ENCODE results near the gene MTX1. TPM values are rescaled to one million over a fixed set of nuclear protein-coding genes. Genes with fewer than 3 reads are reported as not detected.
A peak's percentile ranks its signal among the peaks of the same experiment; 100 is the strongest.
"Not testable (repeated sequence)": the region's sequence is repeated elsewhere in the genome, so short reads cannot be mapped to it uniquely, and the experiment has no call there.

Gene MTX1
- total RNA-seq, 1 donor from 2014 or later = 28.4 TPM

DNA sequence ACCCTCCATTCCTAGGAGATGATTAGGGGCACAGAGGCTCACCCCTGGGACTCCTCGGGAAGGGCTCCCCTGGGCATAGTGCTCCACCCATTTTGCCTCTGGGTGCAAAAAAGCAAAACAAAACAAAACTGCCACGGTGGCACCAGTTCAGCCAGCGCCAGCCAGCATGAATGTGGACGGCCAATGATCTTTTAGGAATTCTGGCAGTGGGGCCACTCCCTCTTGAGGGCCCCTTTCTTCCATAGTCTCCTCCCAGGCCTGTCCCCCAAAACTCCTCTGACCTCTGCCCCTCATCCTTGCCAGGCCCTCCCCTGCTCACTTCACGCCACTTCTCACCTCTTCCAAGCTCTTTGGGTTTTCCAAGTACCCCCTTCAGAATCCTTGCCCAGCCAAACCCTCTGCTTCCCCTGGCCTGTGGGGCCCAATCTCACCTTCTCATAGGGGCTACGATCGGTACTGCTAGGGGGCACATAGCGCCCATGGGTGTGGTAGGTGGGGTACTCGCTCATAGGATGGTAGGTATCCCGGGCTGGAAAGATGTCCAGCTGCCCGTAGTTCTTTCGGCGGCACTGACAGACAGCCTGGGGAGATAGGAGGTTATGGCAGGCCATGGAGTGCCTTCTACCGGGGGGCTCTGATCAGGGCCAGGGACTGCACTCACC, 21.6 kb upstream of the MTX1 start:
- peak; percentile 1 for ATAC-seq
- TF ChIP-seq, protein P1, sequence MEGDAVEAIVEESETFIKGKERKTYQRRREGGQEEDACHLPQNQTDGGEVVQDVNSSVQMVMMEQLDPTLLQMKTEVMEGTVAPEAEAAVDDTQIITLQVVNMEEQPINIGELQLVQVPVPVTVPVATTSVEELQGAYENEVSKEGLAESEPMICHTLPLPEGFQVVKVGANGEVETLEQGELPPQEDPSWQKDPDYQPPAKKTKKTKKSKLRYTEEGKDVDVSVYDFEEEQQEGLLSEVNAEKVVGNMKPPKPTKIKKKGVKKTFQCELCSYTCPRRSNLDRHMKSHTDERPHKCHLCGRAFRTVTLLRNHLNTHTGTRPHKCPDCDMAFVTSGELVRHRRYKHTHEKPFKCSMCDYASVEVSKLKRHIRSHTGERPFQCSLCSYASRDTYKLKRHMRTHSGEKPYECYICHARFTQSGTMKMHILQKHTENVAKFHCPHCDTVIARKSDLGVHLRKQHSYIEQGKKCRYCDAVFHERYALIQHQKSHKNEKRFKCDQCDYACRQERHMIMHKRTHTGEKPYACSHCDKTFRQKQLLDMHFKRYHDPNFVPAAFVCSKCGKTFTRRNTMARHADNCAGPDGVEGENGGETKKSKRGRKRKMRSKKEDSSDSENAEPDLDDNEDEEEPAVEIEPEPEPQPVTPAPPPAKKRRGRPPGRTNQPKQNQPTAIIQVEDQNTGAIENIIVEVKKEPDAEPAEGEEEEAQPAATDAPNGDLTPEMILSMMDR (IDR thresholded peaks at IDR 0.05) = no peak
- intact Hi-C loops (cut with DNase I) = no loop called here
- no peaks in the 10 kb centered on the region for H3K27me3 ChIP-seq
- H3K4me3 ChIP-seq = peak overlapping the region; percentile 36
- peaks cover 13% of the 10 kb centered on the region for H3K4me1 ChIP-seq
- H3K27ac ChIP-seq = peak overlapping the region; percentile 66
- H3K36me3 ChIP-seq = no peaks in the 10 kb centered on the region
- no peaks in the 10 kb centered on the region for H3K9me3 ChIP-seq
- DNase-seq = peak; percentile 64

DNA sequence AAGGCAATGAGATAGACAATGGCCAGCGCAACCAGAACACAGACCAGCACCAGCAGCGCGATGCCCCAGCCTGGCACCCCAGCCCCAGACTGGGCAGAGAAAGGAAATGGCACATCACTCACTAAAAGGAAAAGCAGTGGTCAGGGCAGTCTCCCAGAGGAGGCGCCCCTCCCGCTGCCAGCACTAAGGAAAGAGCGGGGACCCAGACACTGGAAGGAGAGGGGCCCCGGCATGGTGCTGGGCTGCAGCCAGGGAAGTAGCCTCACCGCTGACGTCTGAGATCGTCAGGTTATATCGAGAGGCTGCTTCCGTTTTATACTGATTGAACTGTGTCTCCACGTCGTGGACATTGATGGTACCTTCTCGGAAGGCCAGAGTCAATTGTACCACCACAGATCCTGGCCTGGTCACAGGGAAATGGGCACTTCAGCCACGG, 21.0 kb upstream of the MTX1 start:
- peak overlapping the region; percentile 66 for H3K27ac ChIP-seq
- peaks cover 13% of the 10 kb centered on the region for H3K4me1 ChIP-seq
- ATAC-seq (peak; percentile 2), DNase-seq (no peak)
- H3K27me3 ChIP-seq = no peaks in the 10 kb centered on the region
- TF ChIP-seq, protein P1 (IDR thresholded peaks at IDR 0.05) = no peak
- H3K4me3 ChIP-seq = peak overlapping the region; percentile 36
- no peaks in the 10 kb centered on the region for H3K36me3 ChIP-seq
- no peaks in the 10 kb centered on the region for H3K9me3 ChIP-seq
- intact Hi-C loops (cut with DNase I) = no loop called here

DNA sequence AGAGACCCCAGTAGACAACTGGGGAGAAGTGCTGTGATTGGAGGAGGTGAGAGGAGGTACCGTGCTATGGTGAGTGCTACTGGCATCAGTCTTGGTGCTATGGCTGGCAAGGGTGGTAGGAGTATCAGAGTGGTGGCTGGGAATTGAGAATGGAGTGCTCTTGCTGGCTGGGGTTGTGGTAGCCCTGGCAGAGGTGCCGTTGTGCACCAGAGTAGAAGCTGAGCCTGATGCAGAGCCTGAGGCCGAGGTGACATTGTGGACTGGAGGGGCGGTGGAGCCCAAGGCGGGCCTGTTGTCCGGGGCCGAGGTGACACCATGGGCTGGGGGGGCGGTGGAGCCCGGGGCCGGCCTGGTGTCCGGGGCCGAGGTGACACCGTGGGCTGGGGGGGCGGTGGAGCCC, 20.2 kb upstream of the MTX1 start:
- H3K27me3 ChIP-seq = no peaks in the 10 kb centered on the region
- H3K4me3 ChIP-seq = peak overlapping the region; percentile 36
- H3K27ac ChIP-seq = peak overlapping the region; percentile 66
- intact Hi-C loops (cut with DNase I) = no loop called here
- DNase-seq (no peak), ATAC-seq (no peak)
- peaks cover 18% of the 10 kb centered on the region for H3K4me1 ChIP-seq
- TF ChIP-seq, protein P1 (IDR thresholded peaks at IDR 0.05) = no peak
- H3K9me3 ChIP-seq = no peaks in the 10 kb centered on the region
- no peaks in the 10 kb centered on the region for H3K36me3 ChIP-seq

DNA sequence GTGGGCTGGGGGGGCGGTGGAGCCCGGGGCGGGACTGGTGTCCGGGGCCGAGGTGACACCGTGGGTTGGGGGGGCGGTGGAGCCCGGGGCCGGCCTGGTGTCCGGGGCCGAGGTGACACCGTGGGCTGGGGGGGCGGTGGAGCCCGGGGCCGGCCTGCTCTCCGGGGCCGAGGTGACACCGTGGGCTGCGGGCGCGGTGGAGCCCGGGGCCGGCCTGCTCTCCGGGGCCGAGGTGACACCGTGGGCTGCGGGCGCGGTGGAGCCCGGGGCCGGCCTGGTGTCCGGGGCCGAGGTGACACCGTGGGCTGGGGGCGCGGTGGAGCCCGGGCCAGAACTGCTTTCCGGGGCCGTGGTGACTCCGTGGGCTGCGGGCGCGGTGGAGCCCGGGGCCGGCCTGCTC, 18.6 kb upstream of the MTX1 start:
- H3K4me3 ChIP-seq; H3K36me3 ChIP-seq; H3K9me3 ChIP-seq; ATAC-seq; H3K27me3 ChIP-seq; H3K27ac ChIP-seq; intact Hi-C loops (cut with DNase I): not testable (repeated sequence)
- peak; percentile 66 for DNase-seq
- H3K4me1 ChIP-seq = peaks cover 18% of the 10 kb centered on the region

DNA sequence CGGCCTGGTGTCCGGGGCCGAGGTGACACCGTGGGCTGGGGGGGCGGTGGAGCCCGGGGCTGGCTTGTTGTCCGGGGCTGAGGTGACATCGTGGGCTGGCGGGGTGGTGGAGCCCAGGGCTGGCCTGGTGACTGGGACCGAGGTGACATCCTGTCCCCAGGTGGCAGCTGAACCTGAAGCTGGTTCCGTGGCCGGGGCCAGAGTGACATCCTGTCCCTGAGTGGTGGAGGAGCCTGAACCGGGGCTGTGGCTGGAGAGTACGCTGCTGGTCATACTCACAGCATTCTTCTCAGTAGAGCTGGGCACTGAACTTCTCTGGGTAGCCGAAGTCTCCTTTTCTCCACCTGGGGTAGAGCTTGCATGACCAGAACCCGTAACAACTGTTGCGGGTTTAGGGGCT, 16.6 kb upstream of the MTX1 start:
- TF ChIP-seq, protein P1 (IDR thresholded peaks at IDR 0.05) = no peak
- intact Hi-C loops (cut with DNase I) = no loop called here
- no peaks in the 10 kb centered on the region for H3K27me3 ChIP-seq
- H3K4me1 ChIP-seq = peaks cover 8% of the 10 kb centered on the region
- peak overlapping the region; percentile 52 for H3K4me3 ChIP-seq
- H3K27ac ChIP-seq = peak overlapping the region; percentile 88
- no peaks in the 10 kb centered on the region for H3K9me3 ChIP-seq
- DNase-seq = no peak
- ATAC-seq = no peak
- no peaks in the 10 kb centered on the region for H3K36me3 ChIP-seq

DNA sequence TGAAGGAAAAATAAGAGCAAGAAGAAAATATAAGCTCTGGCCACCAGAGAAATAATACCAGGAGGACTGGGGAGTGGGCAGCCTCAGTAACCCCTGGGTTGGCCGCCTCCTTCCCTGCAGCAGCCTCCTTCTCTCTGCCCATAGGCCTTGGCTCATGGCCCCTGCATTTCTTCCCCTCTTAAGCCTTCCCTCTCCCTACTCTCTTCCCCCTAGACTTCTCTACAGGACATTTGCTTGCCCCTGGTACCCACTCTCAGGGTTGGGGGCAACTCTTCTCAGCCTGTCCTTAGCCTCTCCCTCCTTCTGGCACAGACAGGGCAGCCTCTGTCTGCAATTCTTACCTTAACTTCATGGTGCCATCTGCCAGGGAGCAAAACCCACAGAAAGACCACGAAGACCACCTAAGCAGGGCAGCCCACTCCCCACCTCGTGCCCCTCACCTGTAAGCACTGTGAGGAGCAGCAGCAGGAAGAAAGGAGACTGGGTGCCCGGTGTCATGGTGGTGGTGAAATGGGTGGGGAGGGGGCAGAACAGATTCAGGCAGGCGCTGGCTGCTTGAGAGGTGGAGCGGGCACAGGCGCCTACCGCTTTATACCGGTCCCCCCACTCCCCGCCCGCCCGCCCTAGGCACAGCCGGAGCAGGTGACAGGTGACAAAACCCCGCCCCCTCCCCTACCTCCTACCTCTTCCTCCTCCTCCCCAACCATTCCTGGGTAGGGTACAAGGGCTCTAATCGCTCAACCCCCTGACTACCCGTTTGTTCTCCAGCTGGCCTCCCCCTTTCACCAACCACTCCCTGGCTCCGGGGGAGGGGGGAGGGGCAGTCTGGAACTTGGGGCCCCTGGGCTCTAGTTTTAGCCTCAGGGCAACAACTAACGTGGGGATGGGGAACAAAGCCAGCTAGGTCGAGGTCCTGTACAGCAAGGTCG, 15.9 kb upstream of the MTX1 start:
- TF ChIP-seq, protein P1 (IDR thresholded peaks at IDR 0.05) = no peak
- Histone ChIP-seq H3K4me1 (peaks cover 8% of the 10 kb centered on the region), H3K9me3 (no peaks in the 10 kb centered on the region), H3K4me3 (peak overlapping the region; percentile 52), H3K36me3 (no peaks in the 10 kb centered on the region), H3K27ac (peak overlapping the region; percentile 88), H3K27me3 (no peaks in the 10 kb centered on the region)
- intact Hi-C loops (cut with DNase I) = no loop called here
- peak; percentile 71 for ATAC-seq
- peak; percentile 91 for DNase-seq

Data from upper lobe of right lung (tissue), 1 donor.